Transverse colon (tissue), 4 donors: ENCODE results near the gene SEMA6B.

Experiments used
- POLR2AphosphoS5 ChIP-seq, 3 donors: sonication (generic); formaldehyde crosslinking; IDR thresholded peaks; one replicate each; pipeline ENCODE4 v1.6.1; 2016; ENCODE audit warnings: antibody characterized with exemption in 3 of 3
- TF ChIP-seq, protein P1 (sequence below), 5 experiments: fragments of 200-600 bp in 3 of 5; fragments of 450-650 bp in 2 of 5; sonication (generic) in 3 of 5; IDR thresholded peaks; 1 replicate in 2 of 5; 2 replicates in 3 of 5; pipeline ENCODE4 v1.5.1; 2016 to 2017; ENCODE audit warnings: antibody characterized with exemption in 5 of 5, inconsistent platforms in 3 of 5, mild to moderate bottlenecking in 2 of 5, moderate library complexity in 1 of 5

DNA sequence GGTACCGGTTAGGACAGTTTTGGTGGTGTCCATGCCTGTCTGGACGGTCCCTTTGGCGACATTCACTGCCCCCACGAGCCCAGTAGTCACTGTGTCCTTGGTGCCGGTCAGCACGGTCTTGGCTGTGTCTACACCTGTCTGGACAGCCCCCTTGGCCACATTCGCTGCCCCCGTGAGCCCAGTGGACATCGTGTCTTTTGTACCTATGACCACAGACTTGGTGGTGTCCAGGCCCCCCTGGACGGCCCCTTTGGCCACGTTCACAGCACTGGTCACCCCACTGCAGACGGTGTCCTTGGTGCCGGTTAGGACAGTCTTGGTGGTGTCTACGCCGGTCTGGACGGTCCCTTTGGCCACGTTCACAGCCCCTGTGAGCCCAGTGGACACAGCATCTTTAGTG lies 47.4 kb downstream of the SEMA6B start:
- TF ChIP-seq POLR2AphosphoS5 (IDR thresholded peaks at IDR 0.05) = no peak
- TF ChIP-seq, protein P1, sequence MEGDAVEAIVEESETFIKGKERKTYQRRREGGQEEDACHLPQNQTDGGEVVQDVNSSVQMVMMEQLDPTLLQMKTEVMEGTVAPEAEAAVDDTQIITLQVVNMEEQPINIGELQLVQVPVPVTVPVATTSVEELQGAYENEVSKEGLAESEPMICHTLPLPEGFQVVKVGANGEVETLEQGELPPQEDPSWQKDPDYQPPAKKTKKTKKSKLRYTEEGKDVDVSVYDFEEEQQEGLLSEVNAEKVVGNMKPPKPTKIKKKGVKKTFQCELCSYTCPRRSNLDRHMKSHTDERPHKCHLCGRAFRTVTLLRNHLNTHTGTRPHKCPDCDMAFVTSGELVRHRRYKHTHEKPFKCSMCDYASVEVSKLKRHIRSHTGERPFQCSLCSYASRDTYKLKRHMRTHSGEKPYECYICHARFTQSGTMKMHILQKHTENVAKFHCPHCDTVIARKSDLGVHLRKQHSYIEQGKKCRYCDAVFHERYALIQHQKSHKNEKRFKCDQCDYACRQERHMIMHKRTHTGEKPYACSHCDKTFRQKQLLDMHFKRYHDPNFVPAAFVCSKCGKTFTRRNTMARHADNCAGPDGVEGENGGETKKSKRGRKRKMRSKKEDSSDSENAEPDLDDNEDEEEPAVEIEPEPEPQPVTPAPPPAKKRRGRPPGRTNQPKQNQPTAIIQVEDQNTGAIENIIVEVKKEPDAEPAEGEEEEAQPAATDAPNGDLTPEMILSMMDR (IDR thresholded peaks at IDR 0.05) = no peak
